ENCODE results near the gene ARPC5L.

The ARPC5L gene

DNA sequence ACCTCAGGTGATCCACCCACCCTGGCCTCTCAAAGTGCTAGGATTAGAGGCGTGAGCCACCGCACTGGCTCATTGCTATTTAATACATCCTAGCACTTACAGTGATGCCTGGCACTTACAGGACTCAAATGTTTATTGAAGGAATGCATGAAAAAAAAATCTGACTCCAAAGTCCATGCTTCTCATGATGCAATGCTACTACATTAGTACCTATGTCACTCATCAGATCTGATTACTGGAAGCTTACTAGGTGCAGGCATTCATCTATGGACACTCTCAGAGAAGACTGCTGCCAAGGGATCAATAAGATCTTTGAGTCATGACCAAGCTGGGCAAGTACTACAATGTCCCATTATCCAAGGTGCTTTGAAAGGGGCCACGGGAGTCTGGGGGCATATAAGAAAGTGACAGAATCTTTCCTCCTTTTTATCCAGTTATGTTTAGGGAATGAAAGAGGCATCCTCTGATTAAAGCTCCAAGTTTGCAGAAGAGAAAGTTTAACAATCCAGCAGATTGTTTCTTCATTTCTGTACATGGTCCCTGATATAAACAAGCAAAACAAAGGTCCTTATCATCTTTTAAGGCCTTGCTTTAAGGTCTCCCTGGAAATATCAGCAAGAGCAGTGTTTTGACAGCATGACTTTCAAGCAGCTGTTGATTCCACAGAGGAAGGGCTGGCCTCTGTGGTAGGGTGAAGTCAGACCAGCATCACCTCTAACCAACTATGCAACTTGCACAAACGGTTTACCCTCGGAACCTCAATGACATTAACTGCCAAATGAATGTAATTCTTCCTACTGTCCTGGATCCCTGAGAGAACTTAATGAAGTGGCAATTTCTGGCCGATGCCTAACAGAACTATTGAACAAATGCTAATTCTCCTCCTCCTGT lies 35.9 kb downstream of the ARPC5L start:
- H3K4me3 ChIP-seq (ENCODE audit: low read depth, low read length) = no peak overlapping the region

DNA sequence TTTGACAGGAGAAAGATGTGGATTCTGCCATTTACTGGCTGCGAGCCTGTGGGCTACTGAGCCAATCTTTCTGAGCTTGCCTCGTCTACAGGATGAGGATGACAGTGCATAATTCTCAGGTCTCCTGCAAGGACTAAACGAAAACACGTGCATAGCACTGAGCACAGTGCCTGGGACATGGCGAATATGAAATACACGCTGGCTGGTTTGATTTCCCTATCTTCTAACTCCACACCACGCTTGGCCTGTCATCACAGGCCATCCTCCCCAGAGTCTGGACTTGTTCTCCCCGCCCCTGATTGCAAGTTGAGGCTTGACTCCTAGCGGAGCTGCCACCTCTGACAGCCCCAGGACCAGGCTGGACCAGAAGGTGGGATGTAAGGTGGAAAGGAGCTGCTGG lies 37.9 kb downstream of the ARPC5L start:
- TF ChIP-seq, protein P1, sequence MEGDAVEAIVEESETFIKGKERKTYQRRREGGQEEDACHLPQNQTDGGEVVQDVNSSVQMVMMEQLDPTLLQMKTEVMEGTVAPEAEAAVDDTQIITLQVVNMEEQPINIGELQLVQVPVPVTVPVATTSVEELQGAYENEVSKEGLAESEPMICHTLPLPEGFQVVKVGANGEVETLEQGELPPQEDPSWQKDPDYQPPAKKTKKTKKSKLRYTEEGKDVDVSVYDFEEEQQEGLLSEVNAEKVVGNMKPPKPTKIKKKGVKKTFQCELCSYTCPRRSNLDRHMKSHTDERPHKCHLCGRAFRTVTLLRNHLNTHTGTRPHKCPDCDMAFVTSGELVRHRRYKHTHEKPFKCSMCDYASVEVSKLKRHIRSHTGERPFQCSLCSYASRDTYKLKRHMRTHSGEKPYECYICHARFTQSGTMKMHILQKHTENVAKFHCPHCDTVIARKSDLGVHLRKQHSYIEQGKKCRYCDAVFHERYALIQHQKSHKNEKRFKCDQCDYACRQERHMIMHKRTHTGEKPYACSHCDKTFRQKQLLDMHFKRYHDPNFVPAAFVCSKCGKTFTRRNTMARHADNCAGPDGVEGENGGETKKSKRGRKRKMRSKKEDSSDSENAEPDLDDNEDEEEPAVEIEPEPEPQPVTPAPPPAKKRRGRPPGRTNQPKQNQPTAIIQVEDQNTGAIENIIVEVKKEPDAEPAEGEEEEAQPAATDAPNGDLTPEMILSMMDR (IDR thresholded peaks at IDR 0.05; ENCODE audit: borderline replicate concordance, insufficient read depth, low read depth, low read length) = no peak
- no peak overlapping the region for H3K4me3 ChIP-seq (ENCODE audit: low read depth, low read length)

More for the DNA sequence above, 35.9 kb downstream of the ARPC5L start:
- TF ChIP-seq, protein P1 (IDR thresholded peaks at IDR 0.05; ENCODE audit: borderline replicate concordance, insufficient read depth, low read depth, low read length) = no peak

DNA sequence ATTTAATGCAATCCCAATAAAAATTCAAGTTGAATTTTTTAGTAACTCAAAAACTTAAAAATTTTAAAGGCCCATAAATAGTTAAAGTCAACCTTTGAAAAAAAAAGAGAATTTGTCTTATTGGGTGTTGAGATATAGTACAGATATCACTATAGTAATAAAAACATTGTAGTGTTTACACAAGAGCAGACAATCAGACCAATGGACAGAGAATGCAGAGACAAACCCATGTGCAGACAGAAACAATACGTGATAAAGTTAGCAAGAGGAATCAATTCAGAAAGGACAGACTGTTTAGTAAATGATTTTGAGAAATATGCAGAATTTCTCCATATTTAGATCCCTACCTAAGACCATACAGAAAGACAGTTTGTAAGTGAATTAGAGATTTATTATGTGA lies 45.0 kb downstream of the ARPC5L start:
- no peak overlapping the region for H3K4me3 ChIP-seq (ENCODE audit: low read depth, low read length)
- TF ChIP-seq, protein P1 (IDR thresholded peaks at IDR 0.05; ENCODE audit: borderline replicate concordance, insufficient read depth, low read depth, low read length) = no peak

DNA sequence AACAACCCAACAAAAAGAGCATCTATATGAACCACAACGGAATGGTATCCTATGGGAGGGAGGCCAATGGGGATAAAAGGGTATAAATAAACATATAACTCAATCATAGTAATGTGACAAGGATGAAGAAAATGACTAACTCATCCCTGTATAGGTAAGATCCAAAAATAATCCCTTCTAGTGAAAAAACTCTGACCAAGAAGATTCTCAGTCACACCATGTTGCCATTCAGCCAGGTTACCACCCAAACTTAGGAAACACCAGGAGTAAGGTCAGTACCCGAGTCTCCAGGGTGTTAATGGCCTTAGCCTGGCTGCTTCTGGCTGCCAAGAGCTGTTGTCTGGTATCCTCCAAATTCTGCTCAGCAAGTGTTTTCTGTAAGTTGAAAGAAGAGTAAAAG lies 46.2 kb downstream of the ARPC5L start:
- no peak overlapping the region for H3K4me3 ChIP-seq (ENCODE audit: low read depth, low read length)
- TF ChIP-seq, protein P1 (IDR thresholded peaks at IDR 0.05; ENCODE audit: borderline replicate concordance, insufficient read depth, low read depth, low read length) = no peak

DNA sequence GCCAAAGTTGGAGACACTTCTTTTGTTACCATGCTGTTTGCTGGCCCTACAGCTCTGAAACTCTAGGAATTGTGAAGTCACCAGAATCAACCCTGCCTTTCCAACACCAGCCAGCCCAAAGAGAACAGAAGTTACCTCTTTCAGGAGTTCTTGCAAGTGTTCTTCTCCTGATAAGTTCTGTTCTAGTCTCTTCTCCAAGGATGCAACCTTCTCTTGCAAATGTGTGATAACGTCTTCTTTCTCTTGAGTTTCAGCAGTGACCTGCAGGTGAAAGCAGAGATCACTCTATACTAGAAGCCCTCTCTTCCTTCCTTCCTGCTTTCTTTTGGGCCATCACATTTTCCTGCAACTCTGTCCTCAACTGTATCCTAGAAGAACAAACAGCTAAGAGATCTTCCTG lies 49.8 kb downstream of the ARPC5L start:
- TF ChIP-seq, protein P1 (IDR thresholded peaks at IDR 0.05; ENCODE audit: borderline replicate concordance, insufficient read depth, low read depth, low read length) = no peak
- no peak overlapping the region for H3K4me3 ChIP-seq (ENCODE audit: low read depth, low read length)

DNA sequence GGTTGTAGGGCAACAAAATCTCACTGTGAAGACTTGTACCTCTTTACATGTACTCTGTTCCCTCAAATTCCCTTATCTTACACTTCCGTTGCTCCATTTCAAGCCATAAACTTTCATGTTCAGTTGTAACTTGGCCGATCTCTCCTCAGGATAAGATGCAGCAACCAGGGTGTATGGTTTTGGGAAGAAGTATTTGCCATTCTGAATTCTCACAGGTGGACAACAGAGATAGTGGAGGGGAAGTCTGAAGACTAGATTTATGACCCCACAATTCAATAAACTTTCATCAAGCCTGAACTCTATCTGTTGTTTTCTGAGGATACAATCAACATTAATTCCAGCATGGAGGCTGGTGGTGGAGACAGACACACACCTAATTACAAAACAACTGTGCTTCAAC lies 51.4 kb downstream of the ARPC5L start:
- TF ChIP-seq, protein P1 (IDR thresholded peaks at IDR 0.05; ENCODE audit: borderline replicate concordance, insufficient read depth, low read depth, low read length) = no peak
- H3K4me3 ChIP-seq (ENCODE audit: low read depth, low read length) = no peak overlapping the region
